ENCODE results near the gene RPTOR.

GRCh38 chr17:80569924-80570323 lies 25.3 kb downstream of the RPTOR start:
- TF ChIP-seq POLR2AphosphoS5 (IDR thresholded peaks at IDR 0.05; ENCODE audit: low read depth, low read length) (no peak), POLR2A (IDR thresholded peaks at IDR 0.05; ENCODE audit: low read depth, low read length) (no peak), SPI1 (IDR thresholded peaks at IDR 0.05; ENCODE audit: low read depth, low read length) (no peak), TAF1 (IDR thresholded peaks at IDR 0.05; ENCODE audit: low read depth, low read length) (no peak), POU2F2 (IDR thresholded peaks at IDR 0.05; ENCODE audit: low read depth, low read length) (no peak), PAX5 (IDR thresholded peaks at IDR 0.05; ENCODE audit: insufficient read depth, low read length, severe bottlenecking) (no peak)

Measured in GM12891 (cell line).